GM06990 (cell line): ENCODE data around the gene SOX15.

Experiments
- DNase-seq: peaks from one replicate; pipeline ENCODE4 v3.0.0-alpha.2; 2011; ENCODE audit not compliant: insufficient read length; ENCODE audit errors: extremely low read depth
- H3K27me3 ChIP-seq: replicated peaks from 2 replicates; pipeline ENCODE4 v1.6.0; 2011; ENCODE audit warnings: low read length; ENCODE audit not compliant: control insufficient read depth, insufficient read depth
- H3K36me3 ChIP-seq: 2 replicates; pipeline ENCODE4 v1.5.1; 2011; ENCODE audit warnings: low read length; ENCODE audit not compliant: control insufficient read depth, insufficient read depth
- H3K4me3 ChIP-seq: replicated peaks from 2 replicates; pipeline ENCODE4 v1.5.1; 2011; ENCODE audit warnings: low read depth, mild to moderate bottlenecking, control low read depth, low read length
- CTCF ChIP-seq: IDR thresholded peaks from 2 replicates; pipeline ENCODE4 v1.5.1; 2011; ENCODE audit warnings: low read length, control low read depth, mild to moderate bottlenecking, inconsistent platforms; ENCODE audit not compliant: insufficient read depth, poor library complexity, severe bottlenecking

SOX15 gene

DNA sequence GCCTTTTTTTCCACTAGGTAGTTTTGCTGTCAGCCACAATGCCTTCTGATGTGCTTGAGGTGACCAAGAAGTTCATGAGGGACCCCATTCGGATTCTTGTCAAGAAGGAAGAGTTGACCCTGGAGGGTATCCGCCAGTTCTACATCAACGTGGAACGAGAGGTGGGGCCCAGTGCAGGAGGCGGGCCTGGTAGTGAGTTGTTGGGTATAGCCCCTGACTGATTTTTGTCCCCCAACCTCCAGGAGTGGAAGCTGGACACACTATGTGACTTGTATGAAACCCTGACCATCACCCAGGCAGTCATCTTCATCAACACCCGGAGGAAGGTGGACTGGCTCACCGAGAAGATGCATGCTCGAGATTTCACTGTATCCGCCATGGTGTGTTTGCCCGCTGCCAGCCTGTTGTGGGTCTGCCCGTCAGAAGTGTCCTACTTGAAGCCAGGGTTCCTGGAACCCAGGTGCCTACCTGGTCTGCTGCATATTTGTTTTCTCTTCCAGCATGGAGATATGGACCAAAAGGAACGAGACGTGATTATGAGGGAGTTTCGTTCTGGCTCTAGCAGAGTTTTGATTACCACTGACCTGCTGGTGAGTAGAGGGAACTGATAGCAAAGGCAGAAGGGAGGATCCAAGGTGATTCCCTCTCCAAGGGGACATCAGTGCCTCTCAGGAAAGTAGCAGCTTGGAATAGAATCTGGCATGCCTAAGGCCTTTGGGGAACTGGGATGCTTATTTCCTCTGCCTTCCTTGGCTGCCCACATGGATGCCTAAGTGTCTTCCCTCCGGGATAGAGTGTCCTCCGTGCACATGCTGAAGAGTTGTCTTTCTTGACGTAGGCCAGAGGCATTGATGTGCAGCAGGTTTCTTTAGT, 12.3 kb downstream of the SOX15 start:
- H3K27me3 ChIP-seq, result no peaks in the 10 kb centered on the region
- H3K36me3 ChIP-seq, result peaks cover 36% of the 10 kb centered on the region
- no peak for TF ChIP-seq CTCF
- no peak for DNase-seq
- H3K4me3 ChIP-seq, result no peak overlapping the region

GRCh38 chr17:7576432-7576937, 13.4 kb downstream of the SOX15 start:
- Histone ChIP-seq H3K27me3 (no peaks in the 10 kb centered on the region), H3K4me3 (no peak overlapping the region), H3K36me3 (peaks cover 36% of the 10 kb centered on the region)
- DNase-seq, result no peak
- no peak for TF ChIP-seq CTCF

DNA sequence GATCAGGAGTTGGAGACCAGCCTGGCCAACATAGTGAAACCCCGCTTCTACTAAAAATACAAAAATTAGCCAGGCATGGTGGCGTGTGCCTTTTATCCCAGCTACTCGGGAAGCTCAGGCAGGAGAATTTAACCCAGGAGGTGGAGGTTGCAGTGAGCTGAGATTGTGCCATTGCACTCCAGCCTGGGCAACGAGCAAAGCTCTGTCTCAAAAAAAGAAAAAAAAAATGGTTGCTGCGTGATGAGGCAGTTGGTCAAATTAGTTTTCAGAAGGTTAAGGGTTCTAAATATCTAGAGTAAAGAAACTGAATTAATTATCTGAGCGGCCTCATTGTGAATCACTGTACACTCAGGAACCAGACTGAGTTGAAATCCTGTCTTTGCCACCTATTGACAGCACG, 13.9 kb downstream of the SOX15 start:
- DNase-seq, result no peak
- no peaks in the 10 kb centered on the region for H3K27me3 ChIP-seq
- peaks cover 40% of the 10 kb centered on the region for H3K36me3 ChIP-seq
- no peak overlapping the region for H3K4me3 ChIP-seq
- TF ChIP-seq CTCF, result no peak

DNA sequence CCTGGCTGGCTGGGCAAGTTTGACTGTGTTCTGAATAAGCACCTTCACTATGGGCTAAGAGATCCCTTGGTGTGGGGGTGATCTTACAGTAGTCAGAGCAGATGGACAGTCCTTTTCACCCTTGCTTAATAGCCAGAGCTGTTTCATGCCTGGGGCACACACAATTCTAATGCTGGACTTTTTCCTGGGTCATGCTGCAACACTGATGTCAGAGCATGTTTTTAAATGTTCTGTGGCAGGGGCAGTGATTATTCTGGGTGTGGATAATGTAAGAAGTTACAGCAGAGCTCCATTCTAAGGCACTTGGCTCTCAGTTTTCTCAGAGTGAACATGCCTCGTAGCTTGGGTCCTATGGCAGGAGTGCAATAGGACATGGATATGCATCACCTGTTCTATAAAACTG, 14.4 kb downstream of the SOX15 start:
- Histone ChIP-seq H3K27me3 (no peaks in the 10 kb centered on the region), H3K4me3 (peak overlapping the region; percentile 27), H3K36me3 (peaks cover 39% of the 10 kb centered on the region)
- DNase-seq, result no peak
- TF ChIP-seq CTCF, result no peak

DNA sequence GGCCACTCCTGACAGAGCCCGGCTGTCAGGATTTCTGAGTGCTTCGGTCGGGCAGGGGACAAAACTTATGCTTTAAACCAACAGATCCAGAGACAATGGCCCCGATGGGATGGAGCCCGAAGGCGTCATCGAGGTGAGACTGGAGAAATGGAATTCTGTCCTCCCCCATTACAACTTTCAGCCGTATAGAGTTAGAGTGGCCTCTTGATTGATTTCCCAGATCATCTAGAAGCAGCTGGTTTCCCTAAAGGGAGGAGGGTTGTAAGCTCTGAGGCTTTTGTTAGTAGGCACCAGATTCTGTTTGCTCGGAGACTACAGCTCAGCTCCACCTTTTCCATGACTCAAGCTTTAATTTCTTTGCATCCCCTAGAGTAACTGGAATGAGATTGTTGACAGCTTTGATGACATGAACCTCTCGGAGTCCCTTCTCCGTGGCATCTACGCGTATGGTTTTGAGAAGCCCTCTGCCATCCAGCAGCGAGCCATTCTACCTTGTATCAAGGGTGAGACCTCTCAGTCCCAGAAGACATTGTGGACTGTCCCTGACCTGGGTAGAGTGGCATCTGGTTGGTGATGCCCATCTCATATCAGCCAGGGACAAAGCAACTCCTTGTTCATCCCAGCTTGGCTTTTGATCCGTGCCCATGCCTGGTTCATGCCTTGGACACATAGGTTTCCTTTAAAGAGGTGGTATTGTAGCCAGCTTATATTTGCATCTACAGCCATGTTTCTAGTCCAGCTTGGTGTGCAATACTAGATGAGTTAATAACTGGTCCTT, 15.5 kb downstream of the SOX15 start:
- TF ChIP-seq CTCF, result no peak
- Histone ChIP-seq H3K36me3 (peaks cover 39% of the 10 kb centered on the region), H3K4me3 (peak overlapping the region; percentile 95), H3K27me3 (no peaks in the 10 kb centered on the region)
- DNase-seq, result no peak
